Hematopoietic multipotent progenitor cell treated with erythropoietin and hydrocortisone succinate and interleukin-3 and kit ligand, for 15 days (in vitro differentiated cells): ENCODE data around the gene IPO9.

Experiments used
- DNase-seq: peaks from one replicate; pipeline ENCODE4 v3.0.0-alpha.2; 2015; ENCODE audit warnings: low spot score

The IPO9 gene

GRCh38 chr1:201906336-201906735 lies 77.4 kb downstream of the IPO9 start:
- DNase-seq, result no peak

GRCh38 chr1:201907621-201908020 lies 78.7 kb downstream of the IPO9 start:
- no peak for DNase-seq

GRCh38 chr1:201911826-201912571 lies 83.0 kb downstream of the IPO9 start:
- no peak for DNase-seq

GRCh38 chr1:201912832-201913231 lies 83.9 kb downstream of the IPO9 start:
- no peak for DNase-seq

GRCh38 chr1:201914456-201915235 lies 85.7 kb downstream of the IPO9 start:
- DNase-seq, result no peak

- DNase-seq, result no peak
Measured at GRCh38 chr1:201916649-201917249, 87.8 kb downstream of the IPO9 start.

GRCh38 chr1:201917362-201918033 lies 88.5 kb downstream of the IPO9 start:
- no peak for DNase-seq

- DNase-seq, result no peak
Measured at GRCh38 chr1:201918343-201918742, 89.4 kb downstream of the IPO9 start.

GRCh38 chr1:201921952-201922558 lies 93.1 kb downstream of the IPO9 start:
- no peak for DNase-seq

- DNase-seq, result no peak
Measured at GRCh38 chr1:201925301-201925567, 96.3 kb downstream of the IPO9 start.

- no peak for DNase-seq
Measured at GRCh38 chr1:201925981-201926645, 97.2 kb downstream of the IPO9 start.

- DNase-seq, result no peak
Measured at GRCh38 chr1:201928266-201928665, 99.3 kb downstream of the IPO9 start.

GRCh38 chr1:201930137-201930536 lies 101.2 kb downstream of the IPO9 start:
- no peak for DNase-seq

GRCh38 chr1:201930803-201931202 lies 101.8 kb downstream of the IPO9 start:
- no peak for DNase-seq
